Retinal pigment epithelial cell (primary cell): Measurements from ENCODE around the gene ZXDC.

Experiments used
- DNase-seq: peaks from one replicate; pipeline ENCODE4 v3.0.0-alpha.2; 2010; ENCODE audit warnings: low read depth
- H3K4me3 ChIP-seq: 2 replicates; pipeline ENCODE4 v1.5.1; 2011; ENCODE audit warnings: mild to moderate bottlenecking, low read length, control low read depth, moderate library complexity
- TF ChIP-seq, protein P1 (sequence below): conservative IDR thresholded peaks from 2 replicates; pipeline ENCODE4 v1.5.1; 2011; ENCODE audit warnings: low read depth, low read length, control low read depth, inconsistent platforms

ZXDC gene

DNA sequence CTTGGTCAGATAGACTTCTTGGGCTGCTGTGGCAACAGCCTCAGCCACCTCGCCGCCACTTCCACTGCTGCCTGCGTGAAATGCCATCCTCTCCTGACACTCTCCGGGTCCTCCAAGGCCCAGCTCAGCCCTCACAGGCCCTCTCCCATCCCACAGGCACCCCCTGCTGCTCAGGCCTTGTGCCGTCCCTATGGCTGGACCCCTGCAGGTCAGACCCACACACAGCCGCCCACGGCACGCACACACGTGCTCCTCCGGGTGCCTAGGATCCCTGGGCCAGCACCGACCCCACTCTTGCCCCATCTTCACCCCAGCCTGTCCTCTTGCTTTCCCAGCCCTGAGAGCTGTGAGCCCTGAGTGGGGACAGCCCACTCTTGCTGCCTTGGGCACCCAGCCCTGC, 61.3 kb downstream of the ZXDC start:
- TF ChIP-seq, protein P1, sequence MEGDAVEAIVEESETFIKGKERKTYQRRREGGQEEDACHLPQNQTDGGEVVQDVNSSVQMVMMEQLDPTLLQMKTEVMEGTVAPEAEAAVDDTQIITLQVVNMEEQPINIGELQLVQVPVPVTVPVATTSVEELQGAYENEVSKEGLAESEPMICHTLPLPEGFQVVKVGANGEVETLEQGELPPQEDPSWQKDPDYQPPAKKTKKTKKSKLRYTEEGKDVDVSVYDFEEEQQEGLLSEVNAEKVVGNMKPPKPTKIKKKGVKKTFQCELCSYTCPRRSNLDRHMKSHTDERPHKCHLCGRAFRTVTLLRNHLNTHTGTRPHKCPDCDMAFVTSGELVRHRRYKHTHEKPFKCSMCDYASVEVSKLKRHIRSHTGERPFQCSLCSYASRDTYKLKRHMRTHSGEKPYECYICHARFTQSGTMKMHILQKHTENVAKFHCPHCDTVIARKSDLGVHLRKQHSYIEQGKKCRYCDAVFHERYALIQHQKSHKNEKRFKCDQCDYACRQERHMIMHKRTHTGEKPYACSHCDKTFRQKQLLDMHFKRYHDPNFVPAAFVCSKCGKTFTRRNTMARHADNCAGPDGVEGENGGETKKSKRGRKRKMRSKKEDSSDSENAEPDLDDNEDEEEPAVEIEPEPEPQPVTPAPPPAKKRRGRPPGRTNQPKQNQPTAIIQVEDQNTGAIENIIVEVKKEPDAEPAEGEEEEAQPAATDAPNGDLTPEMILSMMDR: no peak
- DNase-seq: no peak
- no peak overlapping the region for H3K4me3 ChIP-seq

DNA sequence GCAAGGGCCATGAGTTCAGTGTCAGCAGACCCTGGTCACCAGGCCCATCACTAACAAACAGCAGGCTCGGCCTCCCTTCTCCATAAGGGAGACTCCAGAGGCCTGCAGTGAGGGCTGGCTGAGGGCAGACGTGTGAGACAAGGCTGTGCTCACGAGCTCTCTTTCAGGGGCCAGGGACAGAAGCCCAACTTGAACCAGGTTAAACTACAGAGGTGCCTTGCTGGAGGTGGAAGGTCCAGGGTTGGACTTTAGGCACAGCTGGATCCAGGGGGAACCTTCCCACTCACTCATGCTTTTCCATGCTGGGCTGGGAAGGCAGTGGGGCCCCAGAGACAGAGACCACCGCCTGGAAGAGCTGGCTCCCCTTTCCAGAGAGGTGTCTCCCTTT, 62.0 kb downstream of the ZXDC start:
- no peak for DNase-seq
- TF ChIP-seq, protein P1: no peak

DNA sequence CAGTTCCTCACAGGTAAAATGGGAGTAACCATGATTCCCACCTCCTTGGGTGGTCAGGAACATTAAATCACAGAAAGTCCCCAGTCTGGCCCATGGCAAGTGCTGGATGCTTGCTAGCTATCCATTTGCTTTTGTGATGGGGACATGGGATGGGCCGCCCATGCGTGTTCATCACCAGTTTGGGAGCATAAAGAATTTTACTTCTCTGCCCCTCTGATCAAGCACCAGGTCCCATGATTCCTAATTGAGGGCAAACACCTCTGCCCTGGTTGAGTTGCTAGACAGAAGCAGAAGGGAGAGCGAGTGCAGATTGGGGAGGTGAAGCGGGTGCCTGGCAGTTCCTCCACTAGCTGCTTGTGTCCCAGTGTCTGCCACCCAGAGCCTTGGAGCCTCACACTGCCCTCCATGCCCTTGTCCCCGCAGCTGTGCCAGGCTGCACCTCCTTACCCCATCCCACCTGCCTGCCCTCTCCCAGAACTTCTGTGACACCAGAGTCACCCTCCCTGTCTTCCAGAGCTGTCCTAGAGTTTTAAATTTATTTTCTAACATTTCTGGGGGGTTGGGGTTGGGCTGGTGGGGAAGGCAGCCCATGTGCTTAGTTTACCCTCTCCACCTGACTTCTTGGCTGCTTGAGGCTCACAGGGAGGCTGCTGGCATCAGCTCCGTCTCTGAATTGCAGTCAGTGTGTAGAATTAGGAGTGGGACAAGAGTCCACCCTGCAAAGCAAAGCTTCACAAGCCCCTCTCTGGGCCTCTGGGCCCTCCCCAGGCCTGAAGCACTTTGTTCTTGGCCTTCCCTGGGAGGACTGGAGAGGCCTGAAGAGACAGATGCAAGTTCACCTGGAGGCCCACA, 62.6 kb downstream of the ZXDC start:
- TF ChIP-seq, protein P1: no peak
- DNase-seq: no peak
- no peak overlapping the region for H3K4me3 ChIP-seq

More for the DNA sequence above, 62.0 kb downstream of the ZXDC start:
- H3K4me3 ChIP-seq: no peak overlapping the region

DNA sequence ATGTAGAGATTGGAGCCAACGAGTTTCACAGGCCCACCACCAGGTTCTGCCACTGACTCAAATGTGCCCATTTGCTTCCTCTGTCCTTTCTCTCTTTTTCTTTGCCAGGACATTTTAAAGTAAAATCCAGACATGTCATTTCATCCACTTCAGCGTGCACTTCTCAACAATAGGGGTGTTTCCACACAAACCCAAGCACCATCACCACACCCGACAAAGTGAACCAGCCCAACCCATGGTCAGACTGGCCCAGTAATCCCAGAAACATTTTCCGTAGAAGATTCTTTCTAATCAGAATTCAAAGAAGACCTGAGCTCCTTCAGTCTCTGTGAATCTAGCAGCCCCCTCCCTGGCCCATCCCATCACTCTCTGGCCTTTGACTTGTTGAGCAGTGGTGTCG, 67.6 kb downstream of the ZXDC start:
- TF ChIP-seq, protein P1: no peak
- no peak overlapping the region for H3K4me3 ChIP-seq
- DNase-seq: no peak

DNA sequence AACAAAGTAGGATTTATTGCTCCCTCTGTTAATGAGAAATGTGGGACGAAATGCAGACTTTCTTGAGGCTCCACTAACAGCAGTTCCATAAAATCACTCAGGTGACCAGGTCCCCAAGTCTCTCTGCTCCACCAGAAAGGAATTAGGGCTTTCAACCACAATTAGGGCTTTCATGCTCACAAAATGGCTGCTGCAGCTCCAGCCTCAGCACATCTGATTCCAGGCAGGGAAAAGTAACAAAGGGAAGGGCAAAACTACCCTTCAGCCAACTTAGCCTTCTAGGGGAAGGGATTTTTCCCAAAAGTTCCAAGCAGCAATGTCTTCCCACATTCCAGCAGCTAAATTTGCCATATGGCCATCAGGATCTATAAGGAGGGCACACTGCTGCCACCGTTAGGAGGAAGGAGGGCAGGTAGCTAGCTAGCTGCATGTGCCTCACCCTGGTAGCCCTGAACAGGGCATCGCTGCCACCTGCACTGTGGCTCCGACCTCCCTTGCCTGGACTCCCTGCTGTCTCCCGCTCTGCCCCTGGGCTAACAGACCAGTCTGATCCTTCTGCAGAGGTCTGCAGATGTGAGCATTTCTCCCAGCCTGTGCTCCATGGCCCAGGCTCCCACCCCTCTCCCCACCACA, 68.2 kb downstream of the ZXDC start:
- TF ChIP-seq, protein P1: no peak
- no peak for DNase-seq
- no peak overlapping the region for H3K4me3 ChIP-seq

DNA sequence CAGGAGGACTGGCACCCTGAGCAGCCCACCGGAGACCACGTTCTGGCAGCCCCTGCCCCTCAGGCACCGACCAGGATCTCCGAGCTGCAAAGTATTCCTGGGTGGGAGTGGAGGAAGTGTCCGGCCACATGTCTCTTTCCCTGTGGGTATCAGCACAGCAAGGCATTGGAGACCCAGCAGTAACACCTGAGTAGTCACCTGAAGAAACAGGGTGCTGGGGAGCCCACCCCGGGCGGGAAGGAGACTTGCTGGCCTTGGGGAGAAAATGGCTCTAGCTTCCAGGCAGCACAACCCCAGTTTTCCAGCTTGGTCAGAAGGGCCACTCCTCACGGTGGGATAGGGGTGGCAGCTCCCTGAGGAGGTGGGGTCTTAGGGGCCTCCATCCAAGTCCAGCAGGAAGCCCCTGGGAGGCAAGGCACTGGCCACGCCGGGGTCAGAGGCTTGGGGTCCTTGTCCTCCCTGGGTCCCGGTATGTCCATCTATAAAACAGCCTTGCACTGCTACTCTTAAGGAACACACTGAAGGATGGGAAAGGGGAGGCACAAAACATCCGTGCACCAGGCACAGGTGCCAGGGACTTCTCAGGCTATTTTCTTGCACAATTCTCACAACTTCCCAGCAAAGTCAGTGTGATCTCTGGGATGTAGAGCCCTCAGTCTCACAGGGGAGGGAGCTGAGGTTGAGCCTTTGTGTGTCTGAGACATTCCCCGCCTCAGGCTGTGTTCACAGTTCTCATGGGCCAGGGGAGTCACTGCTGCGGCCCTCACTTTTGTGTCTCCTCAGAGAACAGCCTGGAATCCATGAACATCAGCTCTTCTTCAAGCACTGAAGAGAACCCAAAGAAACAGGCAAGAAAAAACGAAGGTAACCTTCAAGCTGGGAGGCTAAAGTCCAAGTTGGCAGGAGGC, 69.0 kb downstream of the ZXDC start:
- no peak overlapping the region for H3K4me3 ChIP-seq
- no peak for DNase-seq
- TF ChIP-seq, protein P1: no peak
